Liver (tissue), 3 donors: Measurements from ENCODE around the gene INPPL1.

ENCODE experiments used
- ATF3 ChIP-seq: IDR thresholded peaks from 2 replicates; pipeline ENCODE4 v1.6.1; 2016; ENCODE audit warnings: antibody characterized with exemption
- CTCF ChIP-seq: fragments of 150-350 bp; IDR thresholded peaks from 2 replicates; pipeline ENCODE4 v1.5.1; 2017; ENCODE audit warnings: improper control_type of control experiment, low read depth, low read length; ENCODE audit not compliant: missing input control
- FOXA1 ChIP-seq: IDR thresholded peaks from 2 replicates; pipeline ENCODE4 v1.6.1; 2016; ENCODE audit warnings: antibody characterized with exemption
- GABPA ChIP-seq, 2 donors: IDR thresholded peaks in 1 of 2; conservative IDR thresholded peaks in 1 of 2; 2 replicates each; pipeline ENCODE4 v1.6.1; 2016; ENCODE audit warnings: antibody characterized with exemption in 2 of 2, mild to moderate bottlenecking in 1 of 2, moderate library complexity in 1 of 2
- JUND ChIP-seq, 2 donors: IDR thresholded peaks; 2 replicates each; pipeline ENCODE4 v1.6.1; 2016; ENCODE audit warnings: antibody characterized with exemption in 2 of 2
- NR2F2 ChIP-seq: IDR thresholded peaks from 2 replicates; pipeline ENCODE4 v1.6.1; 2016; ENCODE audit warnings: antibody characterized with exemption
- RAD21 ChIP-seq, 2 donors: IDR thresholded peaks; 2 replicates each; pipeline ENCODE4 v1.6.1; 2016; ENCODE audit warnings: antibody characterized with exemption in 2 of 2, mild to moderate bottlenecking in 2 of 2
- REST ChIP-seq: IDR thresholded peaks from 2 replicates; pipeline ENCODE4 v1.6.1; 2016; ENCODE audit warnings: antibody characterized with exemption, mild to moderate bottlenecking
- RXRA ChIP-seq, 2 donors: IDR thresholded peaks; 2 replicates each; pipeline ENCODE4 v1.6.1; 2017 to 2018; ENCODE audit warnings: antibody characterized with exemption in 2 of 2, mild to moderate bottlenecking in 1 of 2
- SP1 ChIP-seq: IDR thresholded peaks from 2 replicates; pipeline ENCODE4 v1.6.1; 2018; ENCODE audit warnings: antibody characterized with exemption, mild to moderate bottlenecking
- TAF1 ChIP-seq: conservative IDR thresholded peaks from 2 replicates; pipeline ENCODE4 v1.6.1; 2016; ENCODE audit warnings: antibody characterized with exemption, mild to moderate bottlenecking
- YY1 ChIP-seq: IDR thresholded peaks from 2 replicates; pipeline ENCODE4 v1.6.1; 2016; ENCODE audit warnings: antibody characterized with exemption, mild to moderate bottlenecking
- TF ChIP-seq, protein P1 (sequence below): IDR thresholded peaks from 2 replicates; pipeline ENCODE4 v1.6.1; 2016; ENCODE audit warnings: antibody characterized with exemption
- donor health status: healthy.
- donor health status: healthy.

- TF ChIP-seq CTCF, result no peak
- TF ChIP-seq RAD21 (IDR thresholded peaks at IDR 0.05), result no peak
- TF ChIP-seq JUND (IDR thresholded peaks at IDR 0.05), result no peak
- no peak for TF ChIP-seq NR2F2
- TF ChIP-seq REST, result no peak
- TF ChIP-seq, protein P1, sequence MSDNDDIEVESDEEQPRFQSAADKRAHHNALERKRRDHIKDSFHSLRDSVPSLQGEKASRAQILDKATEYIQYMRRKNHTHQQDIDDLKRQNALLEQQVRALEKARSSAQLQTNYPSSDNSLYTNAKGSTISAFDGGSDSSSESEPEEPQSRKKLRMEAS, result no peak
- TF ChIP-seq ATF3, result no peak
- no peak for TF ChIP-seq RXRA (IDR thresholded peaks at IDR 0.05)
- TF ChIP-seq TAF1, result no peak
- TF ChIP-seq SP1, result no peak
- no peak for TF ChIP-seq YY1
- TF ChIP-seq FOXA1, result no peak
- no peak for TF ChIP-seq GABPA (IDR thresholded peaks at IDR 0.05 in 1 of 2, conservative IDR thresholded peaks at IDR 0.05 in 1 of 2)
These were observed 21.4 kb upstream of the INPPL1 start for GRCh38 chr11:72203163-72203562.
